DMS 273 (cell line): ENCODE measurements around the gene TMPRSS12.
"Not testable (repeated sequence)": the region's sequence is repeated elsewhere in the genome, so short reads cannot be mapped to it uniquely, and the experiment has no call there.

Experiments
- DNase-seq: peaks from one replicate; lab custom pipeline; 2025; ENCODE audit not compliant: unreplicated experiment; lab: John Stamatoyannopoulos, UW

TMPRSS12 gene

DNA sequence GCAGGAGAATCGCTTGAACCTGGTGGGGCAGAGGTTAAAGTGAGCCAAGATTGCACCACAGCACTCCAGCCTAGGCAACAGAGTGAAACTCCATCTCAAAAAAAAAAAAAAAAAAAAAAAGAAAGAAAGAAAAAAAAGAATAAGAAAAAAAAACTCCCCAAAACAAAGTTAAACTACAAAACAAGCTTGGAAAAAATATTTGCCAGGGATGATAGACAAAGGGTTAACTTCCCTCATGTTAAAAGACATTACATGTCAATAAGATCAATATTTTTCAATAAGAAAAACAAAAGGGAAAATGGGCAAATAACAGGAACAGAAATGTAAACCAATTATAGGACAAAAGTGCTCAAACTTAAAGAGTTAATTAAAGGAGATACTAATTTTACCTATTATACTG is 83.2 kb downstream of the TMPRSS12 start:
- no peak for DNase-seq

DNA sequence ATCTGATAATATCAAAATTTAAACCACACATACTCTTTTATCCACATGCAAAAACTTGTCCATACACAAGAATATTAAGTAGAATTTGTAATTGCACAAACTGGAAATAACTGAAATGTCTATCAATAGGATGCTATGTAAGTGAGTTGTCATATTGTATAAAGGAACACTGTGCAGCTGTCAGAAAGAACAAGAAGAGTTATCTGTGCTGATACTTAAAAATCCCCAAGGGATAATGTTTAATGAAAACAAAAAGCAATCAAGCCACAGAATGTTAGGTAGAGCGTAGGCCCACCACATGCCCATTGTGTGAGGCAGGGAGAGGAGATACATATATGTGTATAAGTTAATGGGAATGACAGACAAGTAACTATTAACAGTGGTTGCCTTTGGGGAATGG is 83.7 kb downstream of the TMPRSS12 start:
- DNase-seq, result peak; percentile 16

DNA sequence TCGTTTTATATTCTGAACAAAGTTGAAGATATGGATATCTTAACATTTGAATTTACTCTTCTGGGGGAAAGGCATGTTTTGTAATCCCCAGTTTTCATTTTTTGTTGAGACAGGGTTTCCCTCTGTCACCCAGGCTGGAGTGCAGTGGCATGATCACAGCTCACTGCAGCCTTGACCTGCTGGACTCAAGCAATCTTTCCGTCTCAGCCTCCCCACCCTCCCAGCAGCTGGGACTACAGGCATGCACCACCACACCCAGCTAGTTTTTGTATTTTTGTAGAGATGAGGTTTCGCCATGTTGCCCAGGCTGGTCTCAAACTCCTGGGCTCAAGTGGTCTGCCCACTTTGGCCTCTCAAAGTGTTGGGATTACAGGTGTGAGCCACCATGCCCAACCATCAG is 84.2 kb downstream of the TMPRSS12 start:
- DNase-seq, result not testable (repeated sequence)

DNA sequence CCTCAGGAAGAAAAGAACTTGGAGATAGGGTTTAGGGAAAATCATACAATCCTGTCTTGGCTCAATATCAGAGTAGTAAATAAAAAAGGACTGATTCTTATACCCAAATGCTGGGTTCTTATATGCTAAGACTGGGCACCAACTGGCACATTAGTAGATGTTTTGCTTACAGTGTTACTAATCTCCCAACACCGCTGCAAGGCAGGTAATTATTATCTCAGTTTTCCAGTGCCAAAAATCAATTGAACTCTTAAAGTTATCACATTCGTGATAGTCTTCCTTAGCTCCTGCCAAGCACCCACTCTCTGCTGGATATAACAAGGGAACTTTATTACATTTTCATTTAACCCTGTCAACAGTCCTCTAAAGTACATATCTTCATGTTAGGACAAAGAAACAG is 84.6 kb downstream of the TMPRSS12 start:
- no peak for DNase-seq

DNA sequence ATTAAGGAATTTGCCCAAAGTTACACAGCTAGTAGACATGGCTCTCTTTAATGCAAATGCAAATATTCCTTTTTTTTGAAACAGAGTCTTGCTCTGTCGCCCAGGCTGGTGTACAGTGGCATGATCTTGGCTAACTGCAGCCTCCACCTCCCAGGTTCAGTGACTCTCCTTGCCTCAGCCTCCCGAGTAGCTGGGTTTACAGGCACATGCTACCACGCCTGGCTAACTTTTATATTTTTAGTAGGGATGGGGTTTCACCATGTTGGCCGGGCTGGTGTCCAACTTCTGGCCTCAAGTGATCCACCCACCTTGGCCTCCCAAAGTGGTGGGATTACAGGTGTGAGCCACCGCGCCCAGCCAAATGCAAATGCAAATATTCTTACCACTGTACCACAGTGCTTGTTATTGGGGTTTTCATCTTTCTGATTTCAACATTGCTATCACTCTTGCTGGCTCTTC is 85.1 kb downstream of the TMPRSS12 start:
- DNase-seq, result no peak

DNA sequence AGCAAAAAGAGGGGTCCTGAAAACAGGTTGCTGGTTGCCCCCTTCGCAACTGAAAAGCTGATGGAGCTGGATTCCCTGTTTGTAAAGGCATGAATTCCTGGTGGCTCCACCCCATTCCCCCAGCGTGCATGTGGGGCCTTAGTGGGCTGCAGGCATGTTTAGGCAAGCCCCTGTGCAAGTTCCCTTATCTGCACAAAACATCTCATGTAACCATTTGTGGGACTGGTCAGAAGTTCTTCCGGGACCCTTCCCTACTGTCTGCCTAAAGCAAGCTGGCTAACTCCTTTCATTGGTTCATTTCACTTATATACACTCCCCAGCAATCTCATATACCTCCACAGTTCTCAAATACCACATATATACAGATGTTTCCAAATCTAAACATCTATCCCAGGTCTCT is 85.7 kb downstream of the TMPRSS12 start:
- DNase-seq, result peak; percentile 6

DNA sequence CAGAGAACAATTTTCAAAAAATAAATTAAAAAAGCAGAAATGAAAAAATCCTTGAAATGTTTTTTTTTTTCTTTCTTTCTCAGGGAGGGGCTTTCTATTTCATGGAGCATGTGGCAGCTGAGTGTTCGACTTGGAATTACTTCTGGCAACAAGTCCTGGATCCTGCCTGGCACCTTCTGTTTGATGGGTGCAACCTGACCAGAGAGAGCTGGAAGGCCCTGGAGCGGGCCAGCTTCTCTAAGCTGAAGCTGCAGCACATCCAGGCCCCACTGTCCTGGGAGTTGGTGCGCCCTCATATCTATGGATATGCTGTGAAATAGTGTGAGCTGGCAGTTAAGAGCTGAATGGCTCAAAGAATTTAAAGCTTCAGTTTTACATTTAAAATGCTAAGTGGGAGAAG is 87.1 kb downstream of the TMPRSS12 start:
- no peak for DNase-seq

DNA sequence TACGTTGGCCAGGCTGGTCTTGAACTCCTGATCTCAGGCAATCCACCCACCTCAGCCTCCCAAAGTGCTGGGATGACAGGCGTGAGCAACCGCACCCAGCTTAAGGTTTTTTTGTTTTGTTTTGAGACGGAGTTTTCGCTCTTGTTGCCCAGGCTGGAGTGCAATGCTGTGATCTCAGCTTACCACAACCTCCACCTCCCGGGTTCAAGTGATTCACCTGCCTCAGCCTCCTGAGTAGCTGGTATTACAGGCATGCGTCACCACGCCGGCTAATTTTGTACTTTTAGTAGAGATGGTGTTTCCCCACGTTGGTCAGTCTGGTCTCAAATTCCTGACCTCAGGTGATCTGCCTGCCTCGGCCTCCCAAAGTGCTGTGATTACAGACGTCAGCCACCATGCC is 87.8 kb downstream of the TMPRSS12 start:
- DNase-seq, result not testable (repeated sequence)

DNA sequence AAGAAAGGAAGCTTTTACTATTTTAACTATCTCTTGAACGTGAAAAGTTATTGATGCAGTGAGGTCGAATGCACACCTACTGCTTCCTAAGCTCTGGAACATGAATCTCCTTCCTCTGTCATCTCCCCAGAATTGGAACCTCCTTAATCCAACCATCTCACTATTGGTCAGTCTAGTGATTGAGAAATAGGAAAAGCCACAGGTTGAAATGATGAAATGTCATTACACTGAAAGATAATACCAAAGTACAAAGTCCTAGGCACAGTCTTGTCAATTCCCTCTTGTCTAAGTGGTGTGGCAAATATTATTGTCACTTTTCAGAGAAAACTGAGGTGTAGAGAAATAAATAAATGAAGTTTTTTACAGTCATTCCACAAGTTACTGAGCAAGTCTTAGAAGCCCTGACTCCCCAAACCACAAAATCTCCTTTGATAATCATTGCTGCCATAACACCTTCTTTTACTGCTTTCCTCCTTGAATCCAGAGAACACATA is 90.1 kb downstream of the TMPRSS12 start:
- DNase-seq, result no peak

DNA sequence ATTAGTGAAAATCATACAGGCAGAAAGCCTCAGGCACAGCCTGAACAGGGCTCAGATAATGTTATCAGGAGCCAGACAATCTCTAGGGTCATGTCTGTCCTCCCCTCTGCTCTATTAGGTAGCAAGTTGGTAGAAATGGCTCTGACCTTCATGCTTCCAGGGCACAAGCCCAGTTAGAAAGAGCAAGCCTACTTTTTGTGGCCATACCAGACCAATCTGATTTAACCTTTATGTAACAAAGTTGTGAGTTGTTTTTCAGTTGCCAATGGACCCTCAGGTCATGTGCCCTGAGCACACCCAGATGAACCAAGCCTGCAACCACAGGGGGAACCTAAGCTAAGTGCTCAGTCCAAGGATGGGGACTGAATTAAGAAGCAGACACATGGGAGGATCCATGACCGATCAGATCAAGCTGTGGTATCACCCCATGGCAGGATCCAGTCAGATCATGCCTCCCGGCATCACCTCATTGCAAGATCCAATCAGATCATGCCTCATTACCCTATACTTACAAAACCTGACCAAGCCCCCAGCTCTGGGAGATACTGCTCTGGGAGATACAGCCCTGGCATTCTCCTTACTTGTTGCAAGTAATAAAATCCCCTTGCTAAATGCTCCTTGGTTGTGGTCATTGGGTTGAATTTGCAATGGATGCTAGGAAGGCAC is 90.9 kb downstream of the TMPRSS12 start:
- peak; percentile 32 for DNase-seq

DNA sequence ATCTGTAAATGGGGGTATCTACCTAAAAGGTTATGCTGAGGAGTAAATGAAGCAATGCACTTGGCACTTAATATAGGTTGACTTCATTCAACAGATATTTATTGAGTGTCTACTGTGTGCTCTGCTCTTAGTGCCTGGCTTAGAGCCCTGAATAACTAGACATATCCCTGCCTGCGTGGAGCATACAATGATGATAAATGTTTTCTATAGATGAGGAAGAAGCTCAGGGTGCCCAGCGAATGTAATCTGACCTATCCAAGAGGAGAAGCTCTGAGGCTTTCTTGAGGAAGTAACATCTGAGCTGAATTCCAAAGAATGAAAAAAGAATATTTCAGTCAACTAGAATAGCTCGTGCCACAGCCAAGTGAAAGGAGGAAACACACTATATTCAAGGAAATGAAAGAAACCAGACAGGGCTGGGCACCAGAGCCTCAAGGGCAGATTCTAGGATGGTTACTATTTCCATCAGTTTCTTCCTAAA is 91.7 kb downstream of the TMPRSS12 start:
- DNase-seq, result no peak

DNA sequence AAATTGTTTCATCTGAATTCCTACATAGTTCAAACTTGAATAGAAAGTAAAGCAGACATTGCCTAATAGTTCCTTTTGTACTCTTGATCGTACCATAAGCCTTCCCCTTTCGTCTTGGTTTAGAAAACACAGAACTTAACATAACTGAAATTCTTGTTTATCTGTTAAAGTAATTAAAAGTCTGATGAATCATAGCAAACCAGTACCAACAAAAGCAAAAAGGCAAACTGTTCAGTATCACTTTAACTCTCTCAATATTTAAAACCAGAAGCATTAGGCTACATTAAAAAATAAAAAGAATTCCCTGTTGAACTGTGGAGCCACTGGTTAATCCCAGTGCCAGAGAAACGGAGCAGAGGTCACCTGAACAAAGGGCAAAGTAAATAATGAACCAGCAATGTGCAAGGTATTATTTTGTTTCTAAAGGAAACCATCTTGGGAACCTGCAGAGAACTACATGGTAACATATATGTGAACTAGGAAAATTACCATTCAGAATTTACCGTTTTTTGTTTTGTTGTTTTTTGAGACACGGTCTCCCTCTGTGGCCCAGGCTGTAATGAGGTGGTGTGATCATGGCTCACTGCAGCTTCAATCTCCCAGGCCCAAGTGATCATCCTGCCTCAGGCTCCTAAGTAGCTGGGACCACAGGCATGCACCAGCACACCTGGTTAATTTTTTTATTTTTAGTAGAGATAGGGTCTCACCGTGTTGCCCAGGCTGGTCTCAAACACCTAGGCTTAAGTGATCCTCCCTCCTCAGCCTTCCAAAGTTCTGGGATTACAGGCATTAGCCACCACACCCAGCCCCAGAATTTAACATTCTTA is 92.5 kb downstream of the TMPRSS12 start:
- no peak for DNase-seq

DNA sequence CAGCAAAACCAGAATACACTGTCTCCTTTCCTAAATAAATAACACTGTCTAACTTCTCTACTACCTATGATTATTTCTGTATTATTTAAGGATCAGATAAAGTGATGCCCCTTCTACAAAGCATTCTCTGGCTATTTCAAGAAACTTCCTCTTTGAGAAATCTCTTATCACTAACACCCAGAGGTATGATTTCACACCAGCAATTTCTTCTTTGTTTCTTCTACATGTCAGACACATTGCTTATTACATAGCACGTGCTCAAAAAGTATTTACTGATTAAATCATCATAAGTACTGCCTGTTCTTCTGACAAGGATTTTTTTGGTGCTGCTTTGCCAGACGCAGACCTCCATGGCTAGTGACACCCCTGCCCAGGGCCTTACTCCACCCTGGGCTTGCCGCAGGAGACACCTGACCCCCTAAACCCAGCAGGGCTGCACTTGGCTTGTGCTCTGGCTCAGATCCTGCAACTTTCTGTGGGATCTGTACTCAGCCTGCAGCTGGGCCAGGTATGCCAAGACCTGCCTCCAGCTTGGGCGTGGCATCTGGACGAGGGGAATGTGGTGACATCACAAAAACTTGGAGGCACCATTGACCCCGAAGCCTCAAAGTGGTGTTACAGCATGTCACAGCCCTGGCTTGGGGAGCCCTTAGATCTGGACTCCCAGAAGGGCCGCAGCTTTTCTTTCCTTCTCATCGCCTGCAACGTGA is 94.2 kb downstream of the TMPRSS12 start:
- DNase-seq, result no peak
